Muscle of arm (tissue), 12 donors: ENCODE data around the gene NOXA1. TPM values are rescaled to one million over a fixed set of nuclear protein-coding genes. Genes with fewer than 3 reads are reported as not detected.

Experiments
- DNase-seq: peaks from one replicate; pipeline ENCODE4 v3.0.0-alpha.2; 2013
- polyA plus RNA-seq, 12 donors: library from polyadenylated mRNA; unstranded; fragments of 120-200 nt; gene quantifications; one replicate each; pipeline ENCODE4 v1.2.1, GENCODE V29; 2013; ENCODE audit not compliant: insufficient read length in 12 of 12

The NOXA1 gene
- polyA plus RNA-seq, 12 donors: 1.4 to 3.1 (median 2.4) TPM; not detected in 2

DNA sequence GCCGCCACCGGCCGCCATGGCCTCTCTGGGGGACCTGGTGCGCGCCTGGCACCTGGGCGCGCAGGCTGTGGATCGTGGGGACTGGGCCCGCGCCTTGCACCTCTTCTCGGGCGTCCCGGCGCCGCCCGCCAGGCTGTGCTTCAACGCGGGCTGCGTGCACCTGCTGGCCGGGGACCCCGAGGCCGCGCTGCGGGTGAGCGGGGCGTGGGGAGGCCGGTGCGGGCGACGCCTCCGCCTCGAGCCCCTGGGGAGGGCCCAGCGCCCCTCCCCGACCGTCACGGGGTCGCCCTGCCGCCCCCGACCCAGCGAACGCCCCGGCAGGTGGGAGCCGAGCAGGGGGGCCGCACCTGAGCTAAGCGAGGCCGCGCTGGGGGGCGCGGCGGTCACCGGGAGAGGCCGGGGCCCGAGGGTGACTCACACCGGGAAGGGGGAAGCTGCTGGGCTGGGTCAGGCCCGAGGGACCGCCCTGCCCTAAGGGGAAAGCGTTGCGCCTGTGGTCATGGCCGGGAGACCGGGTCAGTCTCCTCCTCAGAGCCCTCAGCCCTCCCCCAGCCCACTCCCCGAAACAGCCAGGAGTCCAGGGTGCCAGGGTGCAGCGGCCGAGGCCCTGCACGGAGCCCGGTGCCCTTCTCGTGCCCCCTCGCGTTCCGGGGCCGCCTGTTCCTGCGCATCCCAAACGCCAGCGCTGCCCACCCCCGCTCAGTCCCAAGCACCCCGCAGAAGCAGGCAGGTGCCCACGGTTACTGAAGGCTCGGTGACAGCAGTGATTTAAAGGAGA, 510 bp downstream of the NOXA1 start:
- no peak for DNase-seq

DNA sequence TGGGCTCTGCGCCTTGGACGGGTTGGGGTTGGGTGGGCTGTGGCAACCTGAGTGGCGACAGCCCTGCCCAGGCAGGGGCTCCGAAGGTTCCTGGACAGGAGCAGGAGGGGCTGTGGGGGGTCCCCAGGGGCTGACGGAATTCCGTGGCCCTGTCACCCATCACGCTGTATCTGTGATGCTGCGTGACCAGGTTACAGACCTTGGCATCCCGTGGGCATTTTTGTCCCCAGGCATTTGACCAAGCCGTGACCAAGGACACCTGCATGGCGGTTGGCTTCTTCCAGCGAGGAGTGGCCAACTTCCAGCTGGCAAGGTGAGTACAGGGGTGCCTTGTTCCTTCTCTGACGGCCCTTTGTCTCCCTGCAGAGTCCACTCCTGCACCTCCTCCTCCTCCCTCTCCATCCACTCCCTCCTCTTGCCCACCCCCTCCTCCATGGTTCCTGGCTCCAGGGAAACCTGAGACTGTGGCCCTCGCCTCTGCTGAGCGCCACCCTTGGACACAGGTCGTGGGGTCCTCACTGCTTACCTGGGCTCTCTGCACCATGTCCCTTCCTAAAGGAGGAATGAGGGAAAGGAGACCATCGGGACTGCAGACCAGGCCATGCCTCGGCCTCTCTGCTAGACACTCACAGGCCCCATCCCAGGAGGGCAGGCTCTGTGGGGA, 3.0 kb downstream of the NOXA1 start:
- no peak for DNase-seq

DNA sequence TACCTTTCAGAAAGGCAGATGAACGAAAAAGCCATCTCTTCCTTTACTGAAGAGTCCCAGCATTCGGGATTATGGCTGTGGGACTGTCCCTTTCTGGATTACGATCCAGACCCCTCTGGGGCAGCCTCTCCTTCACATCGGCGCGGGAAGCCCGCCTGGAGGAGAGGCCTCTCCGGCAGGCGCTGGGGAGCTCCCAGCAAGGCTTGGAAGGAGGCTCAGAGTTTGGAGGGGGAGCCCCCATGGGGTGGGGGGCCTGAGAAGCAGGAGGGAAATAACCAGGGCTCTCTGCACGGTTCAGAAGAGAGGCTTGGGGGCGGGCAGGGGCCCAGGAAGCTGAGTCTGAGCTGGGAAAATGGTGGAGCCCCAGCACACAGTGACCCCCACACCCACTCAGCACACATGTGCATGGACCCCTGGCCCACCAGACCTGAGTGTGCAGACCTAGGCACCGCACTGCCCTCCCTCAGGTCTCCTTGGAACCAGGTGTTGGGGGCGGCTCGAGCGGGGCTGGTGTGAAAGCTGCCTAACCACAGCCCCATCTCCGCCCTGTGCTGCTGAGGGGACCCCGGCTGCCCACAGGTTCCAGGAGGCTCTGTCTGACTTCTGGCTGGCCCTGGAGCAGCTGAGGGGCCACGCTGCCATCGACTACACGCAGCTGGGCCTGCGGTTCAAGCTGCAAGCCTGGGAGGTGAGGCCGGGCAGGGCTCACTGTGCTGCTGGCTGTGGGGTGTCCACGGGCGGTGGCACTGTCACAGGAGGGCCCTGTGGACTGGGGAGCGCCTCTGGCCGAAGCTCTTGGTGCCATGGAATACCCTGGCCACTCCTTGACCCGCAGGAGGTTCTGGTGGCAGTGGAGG, 4.5 kb downstream of the NOXA1 start:
- no peak for DNase-seq

- DNase-seq: no peak
Observed at GRCh38 chr9:137428311-137428630, 5.1 kb downstream of the NOXA1 start.

DNA sequence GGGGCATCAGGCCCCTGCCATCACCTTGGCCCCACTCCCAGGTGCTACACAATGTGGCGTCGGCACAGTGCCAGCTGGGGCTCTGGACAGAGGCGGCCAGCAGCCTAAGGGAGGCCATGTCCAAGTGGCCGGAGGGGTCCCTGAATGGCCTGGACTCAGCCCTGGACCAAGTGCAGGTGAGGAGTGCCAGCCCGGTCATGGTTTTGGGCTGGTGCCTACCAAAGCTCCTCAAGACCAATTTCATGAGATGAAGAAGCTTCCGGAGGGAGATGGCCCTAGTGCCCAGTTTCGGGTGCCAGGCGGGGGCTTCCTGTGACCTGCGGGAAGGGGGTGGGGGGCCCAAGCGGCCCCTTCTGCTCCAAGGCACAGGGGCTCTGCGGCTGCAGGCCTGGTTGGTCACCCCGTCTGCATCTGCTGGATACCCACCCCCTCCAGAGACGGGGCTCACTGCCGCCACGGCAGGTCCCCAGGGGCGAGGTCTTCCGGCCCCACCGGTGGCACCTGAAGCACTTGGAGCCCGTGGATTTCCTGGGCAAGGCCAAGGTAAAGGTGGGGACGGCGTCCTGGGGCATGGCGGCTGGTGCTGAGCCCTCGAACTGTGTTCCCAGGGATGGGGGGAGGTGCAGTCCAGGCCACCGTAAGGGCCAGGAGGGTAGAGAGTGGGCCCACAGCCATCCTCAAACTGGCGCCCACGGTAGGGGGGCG, 5.8 kb downstream of the NOXA1 start:
- no peak for DNase-seq

- no peak for DNase-seq
Observed at GRCh38 chr9:137429546-137429890, 6.3 kb downstream of the NOXA1 start.

GRCh38 chr9:137429974-137430722, 7.0 kb downstream of the NOXA1 start:
- DNase-seq: no peak

GRCh38 chr9:137430723-137431415, 7.7 kb downstream of the NOXA1 start:
- DNase-seq: no peak

- no peak for DNase-seq
Observed at GRCh38 chr9:137431416-137431931, 8.3 kb downstream of the NOXA1 start.

- DNase-seq: no peak
Observed at GRCh38 chr9:137432687-137433348, 9.6 kb downstream of the NOXA1 start.

DNA sequence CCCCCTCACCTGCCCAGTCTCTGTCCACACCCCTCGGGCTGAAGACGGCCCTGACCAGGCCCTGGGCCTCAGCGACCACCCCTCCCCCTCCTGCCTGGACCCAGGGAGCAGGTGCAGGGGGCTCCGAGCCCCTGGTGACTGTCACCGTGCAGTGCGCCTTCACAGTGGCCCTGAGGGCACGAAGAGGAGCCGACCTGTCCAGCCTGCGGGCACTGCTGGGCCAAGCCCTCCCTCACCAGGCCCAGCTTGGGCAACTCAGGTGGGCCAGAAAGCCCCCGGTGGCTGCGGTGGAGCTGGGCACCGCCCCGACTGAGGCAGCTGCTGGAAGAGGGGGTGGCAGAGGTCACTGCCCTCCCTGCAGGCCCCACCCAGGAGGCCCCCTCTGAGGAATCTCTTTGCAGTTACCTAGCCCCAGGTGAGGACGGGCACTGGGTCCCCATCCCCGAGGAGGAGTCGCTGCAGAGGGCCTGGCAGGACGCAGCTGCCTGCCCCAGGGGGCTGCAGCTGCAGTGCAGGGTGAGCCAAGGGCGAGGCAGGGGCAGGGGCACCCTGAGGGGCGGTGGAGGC, 10.2 kb downstream of the NOXA1 start:
- DNase-seq: no peak

DNA sequence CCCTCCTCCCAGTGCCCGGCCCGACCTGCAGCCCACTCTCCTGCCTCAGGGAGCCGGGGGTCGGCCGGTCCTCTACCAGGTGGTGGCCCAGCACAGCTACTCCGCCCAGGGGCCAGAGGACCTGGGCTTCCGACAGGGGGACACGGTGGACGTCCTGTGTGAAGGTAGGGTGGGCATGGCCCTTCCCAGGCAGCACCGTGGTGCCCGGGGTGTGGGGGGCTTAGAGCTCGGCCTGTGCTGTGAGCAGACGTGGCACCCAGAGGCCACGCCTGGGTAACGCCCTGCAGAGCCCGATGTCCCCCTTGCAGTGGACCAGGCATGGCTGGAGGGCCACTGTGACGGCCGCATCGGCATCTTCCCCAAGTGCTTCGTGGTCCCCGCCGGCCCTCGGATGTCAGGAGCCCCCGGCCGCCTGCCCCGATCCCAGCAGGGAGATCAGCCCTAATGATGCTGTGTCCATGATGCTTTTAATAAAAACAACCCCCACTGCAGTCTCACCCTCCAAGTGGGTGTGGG, 10.8 kb downstream of the NOXA1 start:
- no peak for DNase-seq

GRCh38 chr9:137434498-137435380, 11.5 kb downstream of the NOXA1 start:
- DNase-seq: no peak

- no peak for DNase-seq
Observed at GRCh38 chr9:137435381-137435891, 12.2 kb downstream of the NOXA1 start.

DNA sequence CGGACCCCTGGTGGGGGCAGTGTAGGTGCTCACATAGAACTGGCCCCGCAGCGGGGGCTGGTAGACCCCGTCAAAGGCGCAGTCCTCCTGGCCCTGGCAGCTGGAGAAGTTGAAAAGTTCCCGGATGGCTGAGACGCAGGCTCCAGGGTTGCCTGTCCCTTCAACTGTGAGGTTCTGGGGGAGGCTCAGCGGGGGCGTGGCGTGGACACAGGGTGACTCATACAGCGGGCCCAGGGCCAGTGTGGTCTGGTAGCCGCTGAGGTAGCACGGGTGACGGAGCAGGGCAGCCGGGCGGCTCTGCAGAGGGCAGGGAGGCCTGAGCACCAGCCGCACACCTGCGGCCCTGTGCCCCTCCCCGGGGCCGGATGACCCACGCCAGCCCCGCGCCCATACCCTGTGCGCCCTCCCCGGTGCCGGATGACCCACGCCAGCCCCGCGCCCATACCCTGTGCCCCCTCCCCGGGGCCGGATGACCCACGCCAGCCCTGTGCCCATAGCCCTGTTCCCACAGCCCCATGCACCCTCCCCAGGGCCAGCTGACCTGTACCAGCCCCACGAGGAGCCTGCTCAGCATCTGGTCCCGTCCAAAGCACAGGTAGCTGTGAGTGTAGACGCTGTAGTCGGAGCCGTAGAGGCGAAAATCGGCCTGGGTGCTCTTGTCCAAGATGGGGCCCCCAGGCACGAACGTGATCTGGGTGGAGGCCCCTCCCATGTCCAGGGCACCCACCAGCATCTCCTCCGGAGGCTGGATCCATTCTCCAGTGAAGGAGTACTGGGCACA, 13.0 kb downstream of the NOXA1 start:
- DNase-seq: no peak

GRCh38 chr9:137436761-137437600, 13.8 kb downstream of the NOXA1 start:
- no peak for DNase-seq
